ENCODE results near the gene KCNIP3. TPM values are rescaled to one million over a fixed set of nuclear protein-coding genes. Genes with fewer than 3 reads are reported as not detected.

The KCNIP3 gene
- total RNA-seq, 1 experiment from 2014 or later: 19.1 TPM

DNA sequence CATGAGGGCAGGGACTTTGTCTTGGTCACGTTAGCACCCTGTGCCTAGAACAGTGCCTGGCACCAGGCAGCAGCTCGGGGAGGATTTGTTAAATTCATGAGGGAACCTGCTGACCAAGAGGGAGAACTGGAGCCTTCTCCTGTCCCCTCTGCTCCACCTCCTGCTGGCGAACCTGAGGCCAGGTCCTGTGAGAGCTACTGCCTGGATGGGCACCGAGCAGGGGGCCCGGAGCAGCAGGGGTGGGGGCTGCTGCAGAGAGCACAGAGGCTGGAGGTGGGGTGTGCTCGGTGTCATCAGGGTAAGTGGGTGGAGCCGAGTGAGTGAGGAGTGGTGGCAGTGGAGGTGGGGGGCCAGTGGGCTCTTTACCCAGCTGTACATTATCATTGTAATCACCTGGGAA is 53.2 kb downstream of the KCNIP3 start:
- no peaks in the 10 kb centered on the region for H4K20me1 ChIP-seq (ENCODE audit: low read length)
- no peak overlapping the region for H3K9ac ChIP-seq (ENCODE audit: low read length)
- TF ChIP-seq EZH2phosphoT487 (IDR thresholded peaks at IDR 0.05; ENCODE audit: borderline replicate concordance, low read length) (no peak), EZH2 (IDR thresholded peaks at IDR 0.05; ENCODE audit: low read length, unreplicated experiment) (no peak)
- TF ChIP-seq, protein P1, sequence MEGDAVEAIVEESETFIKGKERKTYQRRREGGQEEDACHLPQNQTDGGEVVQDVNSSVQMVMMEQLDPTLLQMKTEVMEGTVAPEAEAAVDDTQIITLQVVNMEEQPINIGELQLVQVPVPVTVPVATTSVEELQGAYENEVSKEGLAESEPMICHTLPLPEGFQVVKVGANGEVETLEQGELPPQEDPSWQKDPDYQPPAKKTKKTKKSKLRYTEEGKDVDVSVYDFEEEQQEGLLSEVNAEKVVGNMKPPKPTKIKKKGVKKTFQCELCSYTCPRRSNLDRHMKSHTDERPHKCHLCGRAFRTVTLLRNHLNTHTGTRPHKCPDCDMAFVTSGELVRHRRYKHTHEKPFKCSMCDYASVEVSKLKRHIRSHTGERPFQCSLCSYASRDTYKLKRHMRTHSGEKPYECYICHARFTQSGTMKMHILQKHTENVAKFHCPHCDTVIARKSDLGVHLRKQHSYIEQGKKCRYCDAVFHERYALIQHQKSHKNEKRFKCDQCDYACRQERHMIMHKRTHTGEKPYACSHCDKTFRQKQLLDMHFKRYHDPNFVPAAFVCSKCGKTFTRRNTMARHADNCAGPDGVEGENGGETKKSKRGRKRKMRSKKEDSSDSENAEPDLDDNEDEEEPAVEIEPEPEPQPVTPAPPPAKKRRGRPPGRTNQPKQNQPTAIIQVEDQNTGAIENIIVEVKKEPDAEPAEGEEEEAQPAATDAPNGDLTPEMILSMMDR (conservative IDR thresholded peaks at IDR 0.05; ENCODE audit: low read depth, low read length): no peak
- H3K79me2 ChIP-seq (ENCODE audit: low read length): no peaks in the 10 kb centered on the region
- ATAC-seq: no peak
- H3K9me3 ChIP-seq (ENCODE audit: low read length): no peaks in the 10 kb centered on the region
- BruUV-seq (replicated peaks): no TSS peak
- H3F3A ChIP-seq (ENCODE audit: low read length, unreplicated experiment): no peaks in the 10 kb centered on the region
- intact Hi-C loops (cut with micrococcal nuclease): no loop called here
- no peaks in the 10 kb centered on the region for H3K27me3 ChIP-seq (ENCODE audit: low read length)
- H3K4me2 ChIP-seq (ENCODE audit: low read length): no peak overlapping the region
- ChIA-PET CTCF (no interaction called here), POLR2A (ENCODE audit: unreplicated experiment) (no interaction called here)
- no peaks in the 10 kb centered on the region for H3K36me3 ChIP-seq (ENCODE audit: low read depth, low read length)
- H3K4me3 ChIP-seq (ENCODE audit: low read length): no peak overlapping the region
- no peaks in the 10 kb centered on the region for H3K9me2 ChIP-seq (replicated peaks; ENCODE audit: low read length)
- DNase-seq: no peak
- no peak overlapping the region for H3K27ac ChIP-seq (ENCODE audit: low read length)
- peaks cover 5% of the 10 kb centered on the region; the same call in 1 of the 2 replicates for H3K4me1 ChIP-seq (ENCODE audit: insufficient read depth, low read length)
- no peak overlapping the region for H2AFZ ChIP-seq (ENCODE audit: low read length)

DNA sequence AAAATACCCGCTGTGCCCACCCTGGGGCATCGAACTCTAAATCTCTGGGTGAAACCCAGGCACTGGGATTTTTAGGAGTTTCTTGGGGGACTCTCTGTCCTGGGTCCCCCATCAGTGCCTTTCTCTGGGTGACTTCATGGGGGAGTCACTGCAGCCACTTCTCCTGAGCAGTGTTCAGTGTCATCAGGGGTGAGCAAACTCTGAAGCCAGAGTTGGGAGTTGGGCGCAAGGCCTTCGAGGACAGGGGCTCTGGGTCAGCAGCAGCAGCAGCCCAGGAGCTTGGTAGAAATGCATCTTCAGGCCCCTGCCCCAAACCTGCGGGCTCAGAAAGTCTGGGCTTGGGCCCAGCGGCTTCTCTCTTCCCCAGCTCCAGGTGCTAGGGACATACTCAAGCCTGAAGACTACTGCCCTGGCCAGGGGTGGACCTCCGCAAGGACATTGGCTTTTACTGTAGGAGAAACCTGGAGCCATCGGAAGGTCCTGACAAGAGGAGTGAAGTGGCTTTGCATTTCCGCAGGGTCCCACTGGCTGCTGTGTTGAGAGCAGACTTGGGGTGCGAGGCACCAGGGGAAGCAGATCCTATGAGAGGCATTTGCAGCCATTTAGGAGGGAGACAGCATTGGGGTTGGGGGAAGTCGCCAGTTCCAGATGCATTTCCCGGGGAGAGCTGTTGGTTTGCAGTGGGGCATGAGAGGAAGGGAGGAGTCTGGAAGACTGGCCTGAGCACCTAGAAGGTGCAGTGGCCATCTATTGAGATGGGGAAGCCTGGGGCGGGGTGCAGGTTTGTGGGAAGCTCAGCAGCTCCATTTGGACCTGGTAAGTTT is 53.8 kb downstream of the KCNIP3 start:
- Histone ChIP-seq H3K9ac (ENCODE audit: low read length) (no peak overlapping the region), H3K4me3 (ENCODE audit: low read length) (no peak overlapping the region), H3K36me3 (ENCODE audit: low read depth, low read length) (no peaks in the 10 kb centered on the region), H3F3A (ENCODE audit: low read length, unreplicated experiment) (no peaks in the 10 kb centered on the region), H4K20me1 (ENCODE audit: low read length) (no peaks in the 10 kb centered on the region), H3K27me3 (ENCODE audit: low read length) (no peaks in the 10 kb centered on the region), H2AFZ (ENCODE audit: low read length) (no peak overlapping the region), H3K4me2 (ENCODE audit: low read length) (no peak overlapping the region), H3K27ac (ENCODE audit: low read length) (no peak overlapping the region), H3K4me1 (ENCODE audit: insufficient read depth, low read length) (peaks cover 4% of the 10 kb centered on the region; the same call in 1 of the 2 replicates), H3K9me2 (replicated peaks; ENCODE audit: low read length) (no peaks in the 10 kb centered on the region), H3K9me3 (ENCODE audit: low read length) (no peaks in the 10 kb centered on the region), H3K79me2 (ENCODE audit: low read length) (no peaks in the 10 kb centered on the region)
- CTCF ChIA-PET: no interaction called here
- TF ChIP-seq, protein P1 (conservative IDR thresholded peaks at IDR 0.05; ENCODE audit: low read depth, low read length): no peak
- TF ChIP-seq EZH2 (IDR thresholded peaks at IDR 0.05; ENCODE audit: low read length, unreplicated experiment): no peak
- no peak for TF ChIP-seq EZH2phosphoT487 (IDR thresholded peaks at IDR 0.05; ENCODE audit: borderline replicate concordance, low read length)
- intact Hi-C loops (cut with micrococcal nuclease): no loop called here
- no peak for DNase-seq
- no peak for ATAC-seq
- POLR2A ChIA-PET (ENCODE audit: unreplicated experiment): no interaction called here
- BruUV-seq (replicated peaks): no TSS peak

DNA sequence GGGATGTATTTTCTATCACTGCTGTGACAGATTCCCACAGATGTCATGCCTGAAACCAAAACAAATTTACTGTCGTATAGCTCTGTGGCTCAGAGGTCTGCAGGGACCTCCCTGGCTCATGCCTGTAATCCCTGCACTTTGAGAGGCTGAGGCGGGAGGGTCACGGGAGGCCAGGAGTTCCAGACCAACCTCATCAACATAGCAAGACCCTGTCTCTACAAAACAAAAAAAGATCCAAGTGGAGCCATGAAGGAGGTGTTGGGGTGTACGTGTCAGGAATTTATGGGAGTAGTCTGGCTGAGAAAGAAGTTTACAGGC is 54.4 kb downstream of the KCNIP3 start:
- TF ChIP-seq EZH2 (IDR thresholded peaks at IDR 0.05; ENCODE audit: low read length, unreplicated experiment) (no peak), EZH2phosphoT487 (IDR thresholded peaks at IDR 0.05; ENCODE audit: borderline replicate concordance, low read length) (no peak)
- no peak overlapping the region for H3K4me3 ChIP-seq (ENCODE audit: low read length)
- no peaks in the 10 kb centered on the region for H3K9me3 ChIP-seq (ENCODE audit: low read length)
- no peaks in the 10 kb centered on the region for H3K27me3 ChIP-seq (ENCODE audit: low read length)
- H3K36me3 ChIP-seq (ENCODE audit: low read depth, low read length): no peaks in the 10 kb centered on the region
- ATAC-seq (no peak), DNase-seq (no peak)
- H3K9ac ChIP-seq (ENCODE audit: low read length): no peak overlapping the region
- ChIA-PET POLR2A (ENCODE audit: unreplicated experiment) (no interaction called here), CTCF (no interaction called here)
- no peaks in the 10 kb centered on the region for H3K9me2 ChIP-seq (replicated peaks; ENCODE audit: low read length)
- intact Hi-C loops (cut with micrococcal nuclease): no loop called here
- BruUV-seq (replicated peaks): no TSS peak
- H2AFZ ChIP-seq (ENCODE audit: low read length): no peak overlapping the region
- H3F3A ChIP-seq (ENCODE audit: low read length, unreplicated experiment): no peaks in the 10 kb centered on the region
- H3K4me1 ChIP-seq (ENCODE audit: insufficient read depth, low read length): peaks cover 4% of the 10 kb centered on the region; the same call in 1 of the 2 replicates
- no peaks in the 10 kb centered on the region for H4K20me1 ChIP-seq (ENCODE audit: low read length)
- no peak overlapping the region for H3K4me2 ChIP-seq (ENCODE audit: low read length)
- no peaks in the 10 kb centered on the region for H3K79me2 ChIP-seq (ENCODE audit: low read length)
- no peak overlapping the region for H3K27ac ChIP-seq (ENCODE audit: low read length)
